GM21529 (cell line): Measurements from ENCODE around the gene NCKAP5.
A peak's percentile ranks its signal among the peaks of the same experiment; 100 is the strongest.
"Not testable (repeated sequence)": the region's sequence is repeated elsewhere in the genome, so short reads cannot be mapped to it uniquely, and the experiment has no call there.

Source experiments
- ATAC-seq: cut with Tn5 transposase; IDR thresholded peaks from one replicate; pipeline ENCODE4 v1.9.1; 2021; ENCODE audit not compliant: unreplicated experiment

NCKAP5 gene

GRCh38 chr2:133525090-133525489 is 43.2 kb downstream of the NCKAP5 start:
- no peak for ATAC-seq

- no peak for ATAC-seq
These were observed 44.9 kb downstream of the NCKAP5 start for GRCh38 chr2:133523406-133523805.

DNA sequence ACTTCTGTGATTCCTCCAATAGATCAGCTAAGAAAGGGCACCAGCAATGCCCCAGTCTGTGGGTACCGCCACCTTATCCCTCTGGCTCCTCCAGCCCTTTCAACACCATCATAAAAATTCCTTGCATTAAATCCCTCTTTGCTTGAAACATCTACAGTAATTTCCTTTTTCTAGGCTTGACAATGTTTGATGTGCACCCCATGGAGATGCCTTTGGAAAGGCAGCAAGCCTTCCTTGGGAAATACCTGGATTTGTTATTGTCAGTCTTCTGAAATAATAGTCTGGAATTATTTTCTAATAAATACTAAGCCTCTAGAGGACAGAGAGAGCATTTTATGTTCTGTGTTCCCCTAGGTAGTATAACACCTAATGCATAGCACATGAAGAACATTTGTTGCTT is 46.1 kb downstream of the NCKAP5 start:
- ATAC-seq, result no peak

- ATAC-seq, result no peak
These were observed 47.0 kb downstream of the NCKAP5 start for GRCh38 chr2:133521146-133521745.

DNA sequence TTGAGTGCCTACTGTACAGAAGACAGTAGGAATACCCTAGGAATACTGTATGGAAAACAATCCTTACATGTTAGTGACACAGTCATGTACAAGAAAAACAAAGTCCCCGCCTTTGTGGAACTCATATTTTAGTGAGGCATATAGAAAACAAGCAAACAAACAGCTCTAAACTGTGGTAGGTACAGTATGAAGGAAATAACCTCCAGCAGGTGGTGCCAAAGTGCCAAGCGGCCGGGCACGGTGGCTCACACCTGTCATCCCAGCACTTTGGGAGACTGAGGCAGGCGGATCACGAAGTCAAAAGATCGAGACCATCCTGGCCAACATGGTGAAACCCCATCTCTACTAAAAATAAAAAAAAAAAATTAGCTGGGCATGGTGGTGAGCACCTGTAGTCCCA is 48.6 kb downstream of the NCKAP5 start:
- not testable (repeated sequence) for ATAC-seq

DNA sequence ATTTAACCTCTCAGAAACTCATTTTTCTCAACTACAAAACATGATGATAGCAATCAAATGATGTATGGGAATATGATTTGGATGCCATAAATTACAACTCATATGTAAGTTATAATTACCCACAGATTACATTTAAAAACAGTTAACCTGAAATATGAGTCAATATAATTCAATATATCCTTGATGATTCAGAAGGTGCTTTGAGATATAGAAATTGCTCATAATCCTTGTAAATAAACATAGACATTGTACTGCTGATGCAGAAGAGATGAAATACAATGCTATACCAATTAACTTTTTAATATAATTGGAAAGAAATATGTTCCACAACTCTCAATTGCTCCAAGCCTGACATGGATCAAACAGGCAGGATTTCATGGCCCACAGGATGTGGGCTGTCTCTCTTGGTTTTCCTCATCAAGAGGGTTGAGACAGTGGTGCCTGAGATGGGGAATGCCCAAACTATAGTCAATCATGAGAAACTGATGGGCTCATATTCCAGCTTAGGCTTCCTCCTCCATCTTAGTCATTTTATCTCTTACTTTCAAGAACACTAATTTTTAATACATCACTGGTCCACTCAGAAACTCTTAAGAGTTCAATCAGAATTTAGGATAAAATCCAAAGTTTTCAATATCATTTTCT is 49.4 kb downstream of the NCKAP5 start:
- no peak for ATAC-seq

DNA sequence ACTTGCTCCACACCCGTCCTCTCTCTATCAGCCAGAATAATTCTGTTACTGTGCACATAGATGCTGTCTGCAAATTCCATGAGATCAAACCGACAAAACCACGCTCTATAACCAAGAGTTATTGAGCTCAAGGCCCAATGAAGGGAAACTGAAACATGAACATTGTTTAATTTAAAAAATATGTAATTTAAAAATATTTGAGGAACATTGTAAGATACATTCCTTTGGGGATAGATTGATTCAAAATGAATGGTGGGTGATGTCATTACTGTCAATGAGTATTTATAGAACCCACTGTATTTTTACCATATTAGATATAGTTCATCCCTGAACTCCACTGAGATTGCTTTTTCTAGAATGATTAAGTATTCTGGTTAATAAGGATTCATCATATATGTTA is 50.4 kb downstream of the NCKAP5 start:
- no peak for ATAC-seq

DNA sequence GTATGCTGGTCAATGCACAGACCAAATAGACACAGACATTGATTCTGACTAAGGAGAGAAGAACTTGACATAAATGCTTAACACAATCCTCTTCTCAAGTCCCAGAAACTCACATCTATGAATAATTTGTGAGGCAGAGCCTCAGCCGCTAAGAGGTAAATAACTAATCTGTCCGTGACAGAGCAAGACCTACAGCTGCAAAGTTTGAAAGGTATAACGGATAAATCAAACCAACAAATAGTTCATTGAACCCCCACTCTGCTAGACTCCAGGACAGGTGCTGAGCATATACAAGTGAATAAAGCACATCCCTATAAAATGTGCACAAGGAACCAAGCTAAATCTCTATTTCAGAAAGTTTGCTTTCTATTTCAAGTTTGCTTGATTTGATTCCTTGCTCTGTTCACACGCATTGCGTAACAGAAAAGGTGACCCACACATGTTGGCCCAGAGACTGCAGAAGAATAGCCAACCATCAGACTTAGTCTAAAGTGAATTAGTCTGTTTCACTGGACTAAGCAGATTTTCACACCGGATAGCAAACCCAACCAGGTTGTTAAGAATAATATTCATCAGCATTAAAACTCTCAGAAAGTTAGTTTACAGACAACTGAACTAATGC is 51.7 kb downstream of the NCKAP5 start:
- no peak for ATAC-seq

GRCh38 chr2:133515271-133515670 is 53.0 kb downstream of the NCKAP5 start:
- no peak for ATAC-seq

- ATAC-seq, result no peak
These were observed 54.4 kb downstream of the NCKAP5 start for GRCh38 chr2:133513893-133514292.

GRCh38 chr2:133512121-133512520 is 56.1 kb downstream of the NCKAP5 start:
- no peak for ATAC-seq

DNA sequence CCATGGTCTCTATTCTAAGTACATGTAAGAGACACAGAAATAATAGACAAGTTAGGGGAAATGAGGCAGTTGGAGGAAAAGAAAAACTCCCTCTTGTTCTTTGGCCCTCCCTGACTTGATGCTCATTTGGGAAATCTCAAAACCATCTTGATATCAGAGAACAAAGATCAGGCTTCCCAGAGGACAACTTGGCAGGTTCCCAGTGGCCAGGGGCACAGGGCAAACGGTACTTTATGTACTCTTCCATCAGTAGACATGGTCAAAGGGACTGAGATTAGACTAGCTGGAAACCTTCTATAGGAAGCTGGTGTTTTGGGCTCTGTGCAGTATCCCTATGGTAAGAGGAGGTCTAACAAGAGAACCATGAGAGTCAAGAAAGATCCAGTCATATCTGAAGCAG is 56.6 kb downstream of the NCKAP5 start:
- no peak for ATAC-seq

GRCh38 chr2:133509777-133510176 is 58.5 kb downstream of the NCKAP5 start:
- ATAC-seq, result no peak

DNA sequence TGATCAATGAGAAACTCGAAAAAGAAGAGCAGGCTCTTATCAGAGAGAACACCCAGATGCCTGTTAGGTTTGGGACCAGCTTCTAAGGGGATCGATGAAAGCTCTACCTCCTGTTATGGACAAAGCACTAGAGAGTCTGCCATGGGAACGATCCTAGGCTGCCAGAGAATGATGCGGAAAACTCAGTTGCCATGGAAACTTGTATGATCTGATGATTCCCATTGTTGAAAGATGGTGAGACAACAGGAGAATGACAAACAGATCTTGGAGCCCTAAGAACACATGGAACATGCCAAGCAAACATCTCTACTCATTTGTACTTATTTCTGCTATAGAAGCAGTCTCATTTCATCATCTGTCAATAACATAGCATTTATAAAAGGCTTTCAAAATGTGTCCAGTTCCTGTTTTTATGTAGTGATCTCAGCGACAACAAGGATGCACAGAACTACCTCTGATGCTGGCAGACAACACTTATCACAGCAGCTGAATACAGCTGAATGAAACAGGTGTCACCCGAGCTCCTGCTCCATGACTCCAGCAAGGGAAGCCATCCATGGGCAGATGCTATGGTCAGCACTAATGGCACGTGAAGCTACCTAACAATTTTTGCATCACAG is 59.6 kb downstream of the NCKAP5 start:
- ATAC-seq, result no peak

DNA sequence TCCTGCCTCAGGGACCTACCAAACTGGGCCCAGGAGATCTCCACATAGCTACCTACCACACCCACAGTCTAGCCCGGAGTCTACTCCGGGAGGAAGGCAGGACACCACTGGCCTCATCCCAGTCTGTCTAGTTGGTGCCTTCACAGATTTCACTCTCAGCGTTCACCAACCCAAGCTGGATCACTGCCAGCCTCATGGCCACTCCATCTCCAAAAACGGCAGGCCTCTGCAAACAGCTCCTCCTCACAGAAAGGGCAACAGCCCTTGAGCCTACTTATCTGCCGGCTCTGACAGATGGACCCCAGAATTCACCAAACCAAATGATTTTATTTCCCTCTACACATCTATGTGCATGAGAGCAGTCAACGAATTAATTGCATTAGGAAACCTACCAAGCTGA is 61.3 kb downstream of the NCKAP5 start:
- no peak for ATAC-seq

- no peak for ATAC-seq
These were observed 63.4 kb downstream of the NCKAP5 start for GRCh38 chr2:133504566-133505505.

- ATAC-seq, result no peak
These were observed 64.3 kb downstream of the NCKAP5 start for GRCh38 chr2:133503927-133504326.

- peak; percentile 74 for ATAC-seq
These were observed 64.9 kb downstream of the NCKAP5 start for GRCh38 chr2:133503323-133503722.

- no peak for ATAC-seq
These were observed 65.6 kb downstream of the NCKAP5 start for GRCh38 chr2:133502678-133503077.

- no peak for ATAC-seq
These were observed 67.3 kb downstream of the NCKAP5 start for GRCh38 chr2:133500917-133501316.
